Mesothelial cell of epicardium (in vitro differentiated cells): ENCODE data around the gene SGMS1. TPM values are rescaled to one million over a fixed set of nuclear protein-coding genes. Genes with fewer than 3 reads are reported as not detected.

Experiments used
- DNase-seq, 2 experiments: peaks; one replicate each; pipeline ENCODE4 v3.0.0; 2021; ENCODE audit warnings: low spot score in 2 of 2; ENCODE audit not compliant: unreplicated experiment in 2 of 2
- H3K27ac Mint-ChIP-seq: 2 replicates; pipeline ENCODE4 v1.8.0; 2021; ENCODE audit warnings: mixed read lengths
- H3K27me3 Mint-ChIP-seq: 2 replicates; pipeline ENCODE4 v1.8.0; 2021; ENCODE audit warnings: low read depth, mixed read lengths
- H3K36me3 Mint-ChIP-seq: 2 replicates; pipeline ENCODE4 v1.8.0; 2021; ENCODE audit warnings: mixed read lengths
- H3K4me1 Mint-ChIP-seq: 2 replicates; pipeline ENCODE4 v1.8.0; 2021; ENCODE audit warnings: mixed read lengths
- H3K4me3 Mint-ChIP-seq: 2 replicates; pipeline ENCODE4 v1.8.0; 2021; ENCODE audit warnings: mild to moderate bottlenecking, moderate library complexity, mixed read lengths
- H3K9me3 Mint-ChIP-seq: 2 replicates; pipeline ENCODE4 v1.8.0; 2021; ENCODE audit warnings: mixed read lengths
- total RNA-seq: library from RNA; stranded (reverse); gene quantifications from 3 replicates; pipeline ENCODE4 v1.2.1, GENCODE V29; 2021
- TF ChIP-seq, protein P1 (sequence below): fragments of 200-600 bp; sonication (generic); IDR thresholded peaks from one replicate; pipeline ENCODE4 v1.5.0; 2021; ENCODE audit warnings: antibody characterized with exemption; ENCODE audit not compliant: unreplicated experiment

SGMS1 gene
- total RNA-seq, 1 donor from 2014 or later: 14.9 TPM

- no peak overlapping the region for H3K4me3 Mint-ChIP-seq
- H3K27ac Mint-ChIP-seq: no peak overlapping the region
- peaks cover 17% of the 10 kb centered on the region for H3K4me1 Mint-ChIP-seq
- H3K27me3 Mint-ChIP-seq: no peaks in the 10 kb centered on the region
- H3K36me3 Mint-ChIP-seq: peaks cover 8% of the 10 kb centered on the region
- no peak for DNase-seq
- TF ChIP-seq, protein P1, sequence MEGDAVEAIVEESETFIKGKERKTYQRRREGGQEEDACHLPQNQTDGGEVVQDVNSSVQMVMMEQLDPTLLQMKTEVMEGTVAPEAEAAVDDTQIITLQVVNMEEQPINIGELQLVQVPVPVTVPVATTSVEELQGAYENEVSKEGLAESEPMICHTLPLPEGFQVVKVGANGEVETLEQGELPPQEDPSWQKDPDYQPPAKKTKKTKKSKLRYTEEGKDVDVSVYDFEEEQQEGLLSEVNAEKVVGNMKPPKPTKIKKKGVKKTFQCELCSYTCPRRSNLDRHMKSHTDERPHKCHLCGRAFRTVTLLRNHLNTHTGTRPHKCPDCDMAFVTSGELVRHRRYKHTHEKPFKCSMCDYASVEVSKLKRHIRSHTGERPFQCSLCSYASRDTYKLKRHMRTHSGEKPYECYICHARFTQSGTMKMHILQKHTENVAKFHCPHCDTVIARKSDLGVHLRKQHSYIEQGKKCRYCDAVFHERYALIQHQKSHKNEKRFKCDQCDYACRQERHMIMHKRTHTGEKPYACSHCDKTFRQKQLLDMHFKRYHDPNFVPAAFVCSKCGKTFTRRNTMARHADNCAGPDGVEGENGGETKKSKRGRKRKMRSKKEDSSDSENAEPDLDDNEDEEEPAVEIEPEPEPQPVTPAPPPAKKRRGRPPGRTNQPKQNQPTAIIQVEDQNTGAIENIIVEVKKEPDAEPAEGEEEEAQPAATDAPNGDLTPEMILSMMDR: no peak
- H3K9me3 Mint-ChIP-seq: no peaks in the 10 kb centered on the region
These were observed 40.7 kb downstream of the SGMS1 start for GRCh38 chr10:50582766-50583762.

GRCh38 chr10:50582046-50582445 lies 41.7 kb downstream of the SGMS1 start:
- H3K9me3 Mint-ChIP-seq: no peaks in the 10 kb centered on the region
- no peak for DNase-seq
- no peak overlapping the region for H3K27ac Mint-ChIP-seq
- peaks cover 19% of the 10 kb centered on the region for H3K4me1 Mint-ChIP-seq
- TF ChIP-seq, protein P1: no peak
- H3K36me3 Mint-ChIP-seq: peaks cover 8% of the 10 kb centered on the region
- H3K27me3 Mint-ChIP-seq: no peaks in the 10 kb centered on the region
- H3K4me3 Mint-ChIP-seq: no peak overlapping the region

GRCh38 chr10:50580262-50580891 lies 43.4 kb downstream of the SGMS1 start:
- TF ChIP-seq, protein P1: no peak
- DNase-seq: no peak
- Mint-ChIP-seq H3K9me3 (no peaks in the 10 kb centered on the region), H3K27ac (no peak overlapping the region), H3K4me3 (no peak overlapping the region), H3K27me3 (no peaks in the 10 kb centered on the region), H3K36me3 (no peaks in the 10 kb centered on the region), H3K4me1 (peaks cover 19% of the 10 kb centered on the region)

DNA sequence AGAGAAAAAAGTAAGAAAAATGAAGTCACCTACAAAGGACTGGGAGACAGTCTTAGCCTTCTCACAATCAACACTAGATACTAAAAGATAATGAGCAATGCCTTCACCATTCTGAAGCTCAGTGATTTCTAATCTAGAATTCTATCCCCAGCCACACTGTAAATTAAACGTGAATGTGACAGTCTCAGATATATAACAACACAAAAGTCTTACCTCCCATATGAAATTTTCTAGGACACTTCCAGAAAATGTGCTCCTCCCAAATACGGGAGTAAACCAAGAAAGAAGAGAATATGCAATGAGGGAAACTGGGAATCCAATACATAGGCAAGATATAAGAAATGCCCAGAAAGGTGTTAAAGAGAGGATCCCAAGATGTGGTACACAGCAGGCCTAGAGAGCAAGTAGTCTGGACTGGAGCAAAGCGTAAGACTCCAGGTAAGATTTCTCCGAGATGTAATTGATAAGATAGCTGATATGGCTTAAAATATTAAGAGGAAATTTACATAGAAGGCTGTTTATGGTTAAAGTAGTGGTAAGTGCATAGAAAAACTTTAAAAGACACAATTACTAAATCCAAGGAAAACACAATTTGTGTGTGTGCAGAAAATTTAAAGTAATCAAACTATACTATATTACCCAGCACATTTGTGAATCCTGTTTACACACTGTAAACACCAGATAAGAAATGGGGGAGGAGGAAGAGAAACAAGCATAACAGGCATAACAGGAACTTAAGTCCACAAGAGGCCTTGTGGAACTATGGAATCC lies 44.1 kb downstream of the SGMS1 start:
- H3K9me3 Mint-ChIP-seq: no peaks in the 10 kb centered on the region
- DNase-seq: no peak
- TF ChIP-seq, protein P1: no peak
- H3K36me3 Mint-ChIP-seq: no peaks in the 10 kb centered on the region
- peaks cover 17% of the 10 kb centered on the region for H3K4me1 Mint-ChIP-seq
- H3K27me3 Mint-ChIP-seq: no peaks in the 10 kb centered on the region
- H3K4me3 Mint-ChIP-seq: no peak overlapping the region
- no peak overlapping the region for H3K27ac Mint-ChIP-seq

DNA sequence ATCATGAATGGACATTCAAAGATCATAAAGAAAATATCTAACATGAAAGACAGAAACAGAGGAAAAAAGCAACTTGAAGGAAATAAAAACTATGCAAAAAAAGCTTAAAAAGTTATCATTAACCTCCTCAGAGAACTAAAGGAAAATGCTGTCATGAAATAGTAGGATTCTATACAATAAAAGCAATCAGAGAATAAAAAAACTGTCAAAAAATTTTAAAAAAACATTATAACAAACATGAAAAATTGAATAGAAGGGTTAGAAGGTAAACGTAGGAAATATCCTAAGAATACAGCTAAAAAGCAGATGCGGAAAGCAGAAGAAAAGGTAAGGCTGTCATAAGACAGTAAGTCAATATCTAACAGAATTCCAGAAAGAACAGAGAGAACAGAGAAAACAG lies 44.8 kb downstream of the SGMS1 start:
- TF ChIP-seq, protein P1: no peak
- H3K4me3 Mint-ChIP-seq: no peak overlapping the region

More for the DNA sequence above, 44.8 kb downstream of the SGMS1 start:
- H3K4me1 Mint-ChIP-seq: peaks cover 17% of the 10 kb centered on the region
- no peaks in the 10 kb centered on the region for H3K27me3 Mint-ChIP-seq
- DNase-seq: no peak
- no peaks in the 10 kb centered on the region for H3K36me3 Mint-ChIP-seq
- H3K27ac Mint-ChIP-seq: no peak overlapping the region
- H3K9me3 Mint-ChIP-seq: peaks cover 6% of the 10 kb centered on the region
